Coronary artery (tissue), 2 donors: ENCODE results near the gene PPFIA1.

Experiments
- DNase-seq: peaks from one replicate; pipeline ENCODE4 v3.0.0-alpha.2; 2017; ENCODE audit warnings: low spot score
- H3K27ac ChIP-seq, 2 donors: fragments of 200-600 bp; sonication (generic); one replicate each; pipeline ENCODE4 v1.5.1; 2016 to 2019
- H3K4me3 ChIP-seq: fragments of 200-600 bp; sonication (generic); 2 replicates; pipeline ENCODE4 v1.5.1; 2016; ENCODE audit warnings: mild to moderate bottlenecking, moderate library complexity
- TF ChIP-seq, protein P1 (sequence below): fragments of 200-600 bp; sonication (generic); IDR thresholded peaks from one replicate; pipeline ENCODE4 v1.5.1; 2019; ENCODE audit warnings: antibody characterized with exemption

Gene PPFIA1

DNA sequence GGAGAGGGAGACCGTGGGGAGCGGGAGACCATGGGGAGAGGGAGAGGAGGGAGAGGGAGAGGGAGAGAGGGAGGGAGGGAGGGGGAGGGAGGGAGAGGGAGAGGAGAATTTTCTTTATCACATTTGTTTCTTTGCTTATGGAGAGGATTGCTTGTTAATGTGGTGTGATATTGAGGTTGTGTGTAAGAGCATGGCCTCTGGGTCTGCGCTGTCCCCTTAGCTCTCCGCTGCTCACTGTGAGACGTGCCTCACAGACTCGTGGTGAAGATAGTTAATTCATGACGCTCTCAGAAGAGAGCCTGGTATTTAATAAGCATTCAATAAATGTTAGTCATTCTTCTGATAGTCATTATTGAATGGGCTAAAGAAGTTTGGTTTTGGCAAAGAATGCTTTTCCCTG is 26.2 kb downstream of the PPFIA1 start:
- TF ChIP-seq, protein P1, sequence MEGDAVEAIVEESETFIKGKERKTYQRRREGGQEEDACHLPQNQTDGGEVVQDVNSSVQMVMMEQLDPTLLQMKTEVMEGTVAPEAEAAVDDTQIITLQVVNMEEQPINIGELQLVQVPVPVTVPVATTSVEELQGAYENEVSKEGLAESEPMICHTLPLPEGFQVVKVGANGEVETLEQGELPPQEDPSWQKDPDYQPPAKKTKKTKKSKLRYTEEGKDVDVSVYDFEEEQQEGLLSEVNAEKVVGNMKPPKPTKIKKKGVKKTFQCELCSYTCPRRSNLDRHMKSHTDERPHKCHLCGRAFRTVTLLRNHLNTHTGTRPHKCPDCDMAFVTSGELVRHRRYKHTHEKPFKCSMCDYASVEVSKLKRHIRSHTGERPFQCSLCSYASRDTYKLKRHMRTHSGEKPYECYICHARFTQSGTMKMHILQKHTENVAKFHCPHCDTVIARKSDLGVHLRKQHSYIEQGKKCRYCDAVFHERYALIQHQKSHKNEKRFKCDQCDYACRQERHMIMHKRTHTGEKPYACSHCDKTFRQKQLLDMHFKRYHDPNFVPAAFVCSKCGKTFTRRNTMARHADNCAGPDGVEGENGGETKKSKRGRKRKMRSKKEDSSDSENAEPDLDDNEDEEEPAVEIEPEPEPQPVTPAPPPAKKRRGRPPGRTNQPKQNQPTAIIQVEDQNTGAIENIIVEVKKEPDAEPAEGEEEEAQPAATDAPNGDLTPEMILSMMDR: no peak
- H3K27ac ChIP-seq: no peak overlapping the region
- H3K4me3 ChIP-seq: no peak overlapping the region
- no peak for DNase-seq

DNA sequence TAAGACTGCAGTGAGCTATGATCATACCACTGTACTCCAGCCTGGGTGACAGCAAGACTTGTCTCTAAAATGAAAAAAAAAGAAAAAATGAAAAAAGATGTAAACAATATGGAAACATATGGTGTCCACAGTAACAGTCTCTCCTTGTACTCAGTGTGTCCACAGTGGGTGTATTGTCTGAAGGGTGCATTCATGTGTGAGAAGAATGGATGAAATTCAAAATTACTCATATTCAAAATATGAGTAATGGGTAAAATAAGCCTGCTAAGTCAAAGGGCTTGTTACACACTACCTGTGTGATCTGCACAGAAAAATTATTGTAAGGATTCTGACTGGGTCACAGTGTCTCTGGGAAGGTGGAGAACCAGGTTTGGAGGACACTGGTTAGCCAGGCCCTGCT is 26.9 kb downstream of the PPFIA1 start:
- H3K4me3 ChIP-seq: no peak overlapping the region
- no peak for DNase-seq
- H3K27ac ChIP-seq: no peak overlapping the region
- TF ChIP-seq, protein P1: no peak

DNA sequence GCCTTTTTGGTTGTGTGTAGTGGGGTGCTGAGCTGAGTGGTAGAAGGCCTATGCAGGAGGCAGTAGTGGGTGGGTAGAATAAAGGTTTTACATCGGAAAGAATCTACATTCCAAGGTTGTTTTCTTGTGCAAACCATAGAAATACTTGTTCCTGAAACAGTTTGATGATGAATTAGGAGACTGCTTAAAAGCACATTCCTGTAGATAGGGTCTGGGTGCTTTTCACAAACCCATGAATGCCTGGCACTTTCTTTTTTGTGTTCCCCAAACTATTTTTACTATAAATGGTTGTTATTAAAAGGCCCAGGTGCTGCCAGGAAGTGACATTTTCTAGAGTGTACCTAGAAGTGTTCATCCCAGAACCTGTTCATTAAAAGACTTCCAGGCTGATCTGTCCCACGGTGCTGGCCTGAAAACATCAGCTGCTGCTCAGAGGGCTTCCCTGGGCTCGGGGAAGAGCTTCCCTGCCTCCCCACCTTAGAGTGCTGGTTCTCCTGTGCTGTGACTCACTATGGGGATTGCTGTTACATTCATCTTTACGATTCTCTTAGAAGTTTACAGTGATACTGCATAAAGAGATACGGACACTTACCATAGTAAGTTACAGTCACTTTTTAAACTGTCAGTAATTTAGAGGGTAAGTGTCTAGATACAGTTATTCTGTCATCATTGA is 27.9 kb downstream of the PPFIA1 start:
- Histone ChIP-seq H3K27ac (no peak overlapping the region), H3K4me3 (no peak overlapping the region)
- TF ChIP-seq, protein P1: no peak
- no peak for DNase-seq

DNA sequence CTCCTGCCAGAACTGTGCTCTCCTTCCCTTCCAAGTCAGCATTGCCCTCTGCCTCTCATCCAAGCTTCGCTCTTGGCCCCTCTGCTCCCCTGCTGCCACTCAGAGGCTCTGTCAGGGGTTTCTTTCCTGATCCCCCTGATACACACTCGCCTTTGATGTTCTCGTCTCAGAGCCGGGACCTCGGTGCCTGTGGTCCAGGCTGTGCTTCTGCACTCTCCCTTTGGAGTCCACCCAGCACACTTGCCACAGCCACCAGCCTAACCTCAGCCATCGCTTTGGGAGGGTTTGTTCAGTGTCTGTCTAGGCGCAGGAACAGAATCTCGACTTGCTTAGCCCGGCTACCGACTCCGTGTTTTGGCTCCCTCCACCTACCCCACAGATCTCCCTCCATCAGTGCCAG is 29.1 kb downstream of the PPFIA1 start:
- DNase-seq: no peak
- H3K4me3 ChIP-seq: no peak overlapping the region
- TF ChIP-seq, protein P1: no peak
- H3K27ac ChIP-seq: no peak overlapping the region

DNA sequence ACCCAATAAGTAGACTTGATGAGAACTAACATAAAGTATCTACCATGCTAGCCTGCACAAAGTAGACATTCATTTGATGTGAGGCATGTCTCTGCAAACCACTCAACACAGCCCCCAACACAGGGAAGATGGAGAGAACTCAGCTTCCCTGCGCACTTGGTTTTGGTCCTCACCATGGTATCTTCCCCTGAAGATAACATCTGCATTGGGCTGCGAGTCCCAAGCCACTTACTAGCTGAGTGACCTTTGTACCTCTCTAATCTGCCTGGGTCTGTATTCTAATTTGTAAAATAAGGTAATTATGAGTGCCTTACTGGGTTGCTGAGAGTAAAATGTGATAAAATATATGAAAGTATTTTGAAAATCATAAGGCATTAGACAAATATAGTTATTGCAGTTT is 30.7 kb downstream of the PPFIA1 start:
- no peak for DNase-seq
- Histone ChIP-seq H3K27ac (no peak overlapping the region), H3K4me3 (no peak overlapping the region)
- TF ChIP-seq, protein P1: no peak

DNA sequence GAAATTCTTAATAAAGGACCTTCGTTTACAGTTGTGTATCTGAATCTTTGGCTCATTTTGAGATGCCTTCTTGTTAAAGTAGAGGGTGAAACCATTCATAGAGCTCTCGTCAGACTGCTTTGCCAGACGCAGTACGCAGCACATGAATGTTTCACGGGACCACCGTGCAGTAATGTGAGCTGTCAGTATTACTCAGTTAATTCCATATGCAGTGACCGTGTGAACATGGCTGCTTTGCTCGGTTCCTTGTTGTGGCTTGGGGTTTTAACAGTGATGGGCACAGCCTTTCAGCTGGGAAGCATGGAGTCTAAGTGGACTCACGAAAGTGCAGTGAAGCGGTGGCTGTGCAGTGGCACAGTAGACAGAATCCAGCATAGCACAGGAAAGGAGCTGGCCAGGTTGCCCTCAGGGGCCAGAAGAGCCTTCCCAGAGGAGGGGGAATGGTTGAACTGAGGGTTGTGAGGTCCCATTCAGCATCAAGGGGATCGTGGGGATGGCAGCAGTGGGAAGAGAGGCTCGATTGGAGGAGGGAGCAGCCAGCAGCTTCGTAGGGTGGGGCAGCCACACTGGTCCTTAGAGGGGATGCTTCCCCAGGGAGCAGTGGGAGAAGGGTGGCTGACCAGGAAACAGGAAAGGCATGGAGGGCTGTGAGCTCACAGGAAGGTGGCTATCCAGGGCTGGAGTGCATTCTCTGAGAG is 31.4 kb downstream of the PPFIA1 start:
- no peak for DNase-seq
- TF ChIP-seq, protein P1: no peak
- H3K4me3 ChIP-seq: no peak overlapping the region
- H3K27ac ChIP-seq: no peak overlapping the region

DNA sequence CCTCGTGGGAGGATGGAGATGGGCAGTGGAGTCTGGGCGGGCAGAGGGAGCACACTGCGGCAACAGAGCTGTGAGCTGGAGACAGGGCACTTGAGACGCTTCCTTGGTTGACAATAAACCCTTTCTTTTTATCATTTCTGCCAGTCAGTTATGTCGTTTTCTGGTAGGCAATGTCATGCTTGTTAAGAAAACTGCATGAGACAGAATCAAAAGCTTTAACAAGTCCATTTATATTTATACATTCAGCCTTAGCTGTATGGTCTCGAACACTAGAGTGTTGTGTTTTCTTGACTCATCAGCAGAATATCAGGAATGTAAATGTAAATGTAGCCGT is 31.9 kb downstream of the PPFIA1 start:
- H3K27ac ChIP-seq: no peak overlapping the region
- TF ChIP-seq, protein P1: no peak
- H3K4me3 ChIP-seq: no peak overlapping the region
- no peak for DNase-seq
